K562 (cell line): ENCODE results near the gene TRPC3. TPM values are rescaled to one million over a fixed set of nuclear protein-coding genes. Genes with fewer than 3 reads are reported as not detected.
A peak's percentile ranks its signal among the peaks of the same experiment; 100 is the strongest.

Experiments
- GTF2F1 ChIP-seq: IDR thresholded peaks from 2 replicates; pipeline ENCODE4 v1.6.1; 2011; ENCODE audit warnings: low read depth, low read length, improper control_type of control experiment
- NFE2L1 ChIP-seq: fragments of 450-650 bp; IDR thresholded peaks from 2 replicates; pipeline ENCODE4 v1.6.1; 2016; ENCODE audit warnings: missing genetic modification characterization, low read depth, mild to moderate bottlenecking, missing compliant biosample characterization, moderate library complexity, borderline replicate concordance
- PPARD ChIP-seq: fragments of 250-450 bp; sonication (Bioruptor Pico); IDR thresholded peaks from 2 replicates; pipeline ENCODE4 v1.8.0; 2022; ENCODE audit warnings: inconsistent platforms, mild to moderate bottlenecking, moderate library complexity
- RHOXF2B ChIP-seq: fragments of 250-450 bp; sonication (Bioruptor Pico); conservative IDR thresholded peaks from 2 replicates; pipeline ENCODE4 v1.5.1; 2021
- ZNF282 ChIP-seq: sonication (generic); formaldehyde crosslinking; IDR thresholded peaks from 2 replicates; pipeline ENCODE4 v1.8.1; 2023; ENCODE audit warnings: missing genetic modification reagents
- ZNF316 ChIP-seq: fragments of 450-650 bp; IDR thresholded peaks from 2 replicates; pipeline ENCODE4 v1.6.1; 2016
- polyA plus RNA-seq, 8 experiments: library from polyadenylated mRNA; depleted of rRNA in 4 of 8; stranded (reverse) in 5 of 8; unstranded in 3 of 8; fragments of >200 nt; fragmentation: Nextera tagmentation in 2 of 8; fragmentation: Illumina TruSeq in 1 of 8; extraction: Ambion mirVana in 2 of 8; extraction: Trizol in 1 of 8; gene quantifications; 2 replicates each; pipeline versions ENCODE4 v1.2.1 to v1.2.3, GENCODE V29; 2011 to 2014; ENCODE audit warnings: inconsistent platforms in 1 of 8, missing spikeins in 1 of 8
- total RNA-seq, 7 experiments: library from RNA; depleted of rRNA in 6 of 7; stranded (reverse); fragments of >200 nt in 6 of 7; fragmentation: Illumina TruSeq in 2 of 7; extraction: Trizol in 2 of 7; gene quantifications; 2 replicates each; pipeline versions ENCODE4 v1.2.1 to v1.2.3, GENCODE V29; 2011 to 2021; ENCODE audit warnings: low replicate concordance in 1 of 7
- TF ChIP-seq, protein P1 (sequence below): sonication (generic); formaldehyde crosslinking; IDR thresholded peaks from 2 replicates; pipeline ENCODE4 v1.9.0; 2022; ENCODE audit warnings: mild to moderate bottlenecking, missing genetic modification reagents
- TF ChIP-seq, protein P2 (sequence below): fragments of 200-600 bp; sonication (generic); IDR thresholded peaks from one replicate; pipeline ENCODE4 v1.6.1; 2012; ENCODE audit warnings: mild to moderate bottlenecking, low read depth, low read length, inconsistent platforms
- TF ChIP-seq, protein P3 (sequence below): fragments of 200-400 bp; formaldehyde crosslinking; IDR thresholded peaks from 2 replicates; pipeline ENCODE4 v1.6.1; 2017; ENCODE audit warnings: mild to moderate bottlenecking, low read depth, low read length, moderate library complexity
- TF ChIP-seq, protein P4 (sequence below): fragments of 450-650 bp; IDR thresholded peaks from 2 replicates; pipeline ENCODE4 v1.6.1; 2016; ENCODE audit warnings: missing biosample characterization, missing genetic modification characterization

TRPC3 gene
- total and polyA plus RNA-seq, 9 of the 15 experiments (the other 6 are each of a cell fraction or from before 2014, with no cell fraction given) = 0.01 to 0.27 (median 0.11) TPM

- TF ChIP-seq ZNF282 (no peak), NFE2L1 (tag) (no peak), GTF2F1 (no peak), RHOXF2B (CRISPR knock-in tag) (no peak), PPARD (CRISPR knock-in tag) (no peak), ZNF316 (peak; percentile 26; the same call in 1 of the 2 replicates)
- TF ChIP-seq, protein P1, sequence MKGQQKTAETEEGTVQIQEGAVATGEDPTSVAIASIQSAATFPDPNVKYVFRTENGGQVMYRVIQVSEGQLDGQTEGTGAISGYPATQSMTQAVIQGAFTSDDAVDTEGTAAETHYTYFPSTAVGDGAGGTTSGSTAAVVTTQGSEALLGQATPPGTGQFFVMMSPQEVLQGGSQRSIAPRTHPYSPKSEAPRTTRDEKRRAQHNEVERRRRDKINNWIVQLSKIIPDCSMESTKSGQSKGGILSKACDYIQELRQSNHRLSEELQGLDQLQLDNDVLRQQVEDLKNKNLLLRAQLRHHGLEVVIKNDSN = no peak
- TF ChIP-seq, protein P2, sequence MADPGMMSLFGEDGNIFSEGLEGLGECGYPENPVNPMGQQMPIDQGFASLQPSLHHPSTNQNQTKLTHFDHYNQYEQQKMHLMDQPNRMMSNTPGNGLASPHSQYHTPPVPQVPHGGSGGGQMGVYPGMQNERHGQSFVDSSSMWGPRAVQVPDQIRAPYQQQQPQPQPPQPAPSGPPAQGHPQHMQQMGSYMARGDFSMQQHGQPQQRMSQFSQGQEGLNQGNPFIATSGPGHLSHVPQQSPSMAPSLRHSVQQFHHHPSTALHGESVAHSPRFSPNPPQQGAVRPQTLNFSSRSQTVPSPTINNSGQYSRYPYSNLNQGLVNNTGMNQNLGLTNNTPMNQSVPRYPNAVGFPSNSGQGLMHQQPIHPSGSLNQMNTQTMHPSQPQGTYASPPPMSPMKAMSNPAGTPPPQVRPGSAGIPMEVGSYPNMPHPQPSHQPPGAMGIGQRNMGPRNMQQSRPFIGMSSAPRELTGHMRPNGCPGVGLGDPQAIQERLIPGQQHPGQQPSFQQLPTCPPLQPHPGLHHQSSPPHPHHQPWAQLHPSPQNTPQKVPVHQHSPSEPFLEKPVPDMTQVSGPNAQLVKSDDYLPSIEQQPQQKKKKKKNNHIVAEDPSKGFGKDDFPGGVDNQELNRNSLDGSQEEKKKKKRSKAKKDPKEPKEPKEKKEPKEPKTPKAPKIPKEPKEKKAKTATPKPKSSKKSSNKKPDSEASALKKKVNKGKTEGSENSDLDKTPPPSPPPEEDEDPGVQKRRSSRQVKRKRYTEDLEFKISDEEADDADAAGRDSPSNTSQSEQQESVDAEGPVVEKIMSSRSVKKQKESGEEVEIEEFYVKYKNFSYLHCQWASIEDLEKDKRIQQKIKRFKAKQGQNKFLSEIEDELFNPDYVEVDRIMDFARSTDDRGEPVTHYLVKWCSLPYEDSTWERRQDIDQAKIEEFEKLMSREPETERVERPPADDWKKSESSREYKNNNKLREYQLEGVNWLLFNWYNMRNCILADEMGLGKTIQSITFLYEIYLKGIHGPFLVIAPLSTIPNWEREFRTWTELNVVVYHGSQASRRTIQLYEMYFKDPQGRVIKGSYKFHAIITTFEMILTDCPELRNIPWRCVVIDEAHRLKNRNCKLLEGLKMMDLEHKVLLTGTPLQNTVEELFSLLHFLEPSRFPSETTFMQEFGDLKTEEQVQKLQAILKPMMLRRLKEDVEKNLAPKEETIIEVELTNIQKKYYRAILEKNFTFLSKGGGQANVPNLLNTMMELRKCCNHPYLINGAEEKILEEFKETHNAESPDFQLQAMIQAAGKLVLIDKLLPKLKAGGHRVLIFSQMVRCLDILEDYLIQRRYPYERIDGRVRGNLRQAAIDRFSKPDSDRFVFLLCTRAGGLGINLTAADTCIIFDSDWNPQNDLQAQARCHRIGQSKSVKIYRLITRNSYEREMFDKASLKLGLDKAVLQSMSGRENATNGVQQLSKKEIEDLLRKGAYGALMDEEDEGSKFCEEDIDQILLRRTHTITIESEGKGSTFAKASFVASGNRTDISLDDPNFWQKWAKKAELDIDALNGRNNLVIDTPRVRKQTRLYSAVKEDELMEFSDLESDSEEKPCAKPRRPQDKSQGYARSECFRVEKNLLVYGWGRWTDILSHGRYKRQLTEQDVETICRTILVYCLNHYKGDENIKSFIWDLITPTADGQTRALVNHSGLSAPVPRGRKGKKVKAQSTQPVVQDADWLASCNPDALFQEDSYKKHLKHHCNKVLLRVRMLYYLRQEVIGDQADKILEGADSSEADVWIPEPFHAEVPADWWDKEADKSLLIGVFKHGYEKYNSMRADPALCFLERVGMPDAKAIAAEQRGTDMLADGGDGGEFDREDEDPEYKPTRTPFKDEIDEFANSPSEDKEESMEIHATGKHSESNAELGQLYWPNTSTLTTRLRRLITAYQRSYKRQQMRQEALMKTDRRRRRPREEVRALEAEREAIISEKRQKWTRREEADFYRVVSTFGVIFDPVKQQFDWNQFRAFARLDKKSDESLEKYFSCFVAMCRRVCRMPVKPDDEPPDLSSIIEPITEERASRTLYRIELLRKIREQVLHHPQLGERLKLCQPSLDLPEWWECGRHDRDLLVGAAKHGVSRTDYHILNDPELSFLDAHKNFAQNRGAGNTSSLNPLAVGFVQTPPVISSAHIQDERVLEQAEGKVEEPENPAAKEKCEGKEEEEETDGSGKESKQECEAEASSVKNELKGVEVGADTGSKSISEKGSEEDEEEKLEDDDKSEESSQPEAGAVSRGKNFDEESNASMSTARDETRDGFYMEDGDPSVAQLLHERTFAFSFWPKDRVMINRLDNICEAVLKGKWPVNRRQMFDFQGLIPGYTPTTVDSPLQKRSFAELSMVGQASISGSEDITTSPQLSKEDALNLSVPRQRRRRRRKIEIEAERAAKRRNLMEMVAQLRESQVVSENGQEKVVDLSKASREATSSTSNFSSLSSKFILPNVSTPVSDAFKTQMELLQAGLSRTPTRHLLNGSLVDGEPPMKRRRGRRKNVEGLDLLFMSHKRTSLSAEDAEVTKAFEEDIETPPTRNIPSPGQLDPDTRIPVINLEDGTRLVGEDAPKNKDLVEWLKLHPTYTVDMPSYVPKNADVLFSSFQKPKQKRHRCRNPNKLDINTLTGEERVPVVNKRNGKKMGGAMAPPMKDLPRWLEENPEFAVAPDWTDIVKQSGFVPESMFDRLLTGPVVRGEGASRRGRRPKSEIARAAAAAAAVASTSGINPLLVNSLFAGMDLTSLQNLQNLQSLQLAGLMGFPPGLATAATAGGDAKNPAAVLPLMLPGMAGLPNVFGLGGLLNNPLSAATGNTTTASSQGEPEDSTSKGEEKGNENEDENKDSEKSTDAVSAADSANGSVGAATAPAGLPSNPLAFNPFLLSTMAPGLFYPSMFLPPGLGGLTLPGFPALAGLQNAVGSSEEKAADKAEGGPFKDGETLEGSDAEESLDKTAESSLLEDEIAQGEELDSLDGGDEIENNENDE = no peak
- TF ChIP-seq, protein P3, sequence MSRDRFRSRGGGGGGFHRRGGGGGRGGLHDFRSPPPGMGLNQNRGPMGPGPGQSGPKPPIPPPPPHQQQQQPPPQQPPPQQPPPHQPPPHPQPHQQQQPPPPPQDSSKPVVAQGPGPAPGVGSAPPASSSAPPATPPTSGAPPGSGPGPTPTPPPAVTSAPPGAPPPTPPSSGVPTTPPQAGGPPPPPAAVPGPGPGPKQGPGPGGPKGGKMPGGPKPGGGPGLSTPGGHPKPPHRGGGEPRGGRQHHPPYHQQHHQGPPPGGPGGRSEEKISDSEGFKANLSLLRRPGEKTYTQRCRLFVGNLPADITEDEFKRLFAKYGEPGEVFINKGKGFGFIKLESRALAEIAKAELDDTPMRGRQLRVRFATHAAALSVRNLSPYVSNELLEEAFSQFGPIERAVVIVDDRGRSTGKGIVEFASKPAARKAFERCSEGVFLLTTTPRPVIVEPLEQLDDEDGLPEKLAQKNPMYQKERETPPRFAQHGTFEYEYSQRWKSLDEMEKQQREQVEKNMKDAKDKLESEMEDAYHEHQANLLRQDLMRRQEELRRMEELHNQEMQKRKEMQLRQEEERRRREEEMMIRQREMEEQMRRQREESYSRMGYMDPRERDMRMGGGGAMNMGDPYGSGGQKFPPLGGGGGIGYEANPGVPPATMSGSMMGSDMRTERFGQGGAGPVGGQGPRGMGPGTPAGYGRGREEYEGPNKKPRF = no peak
- TF ChIP-seq, protein P4, sequence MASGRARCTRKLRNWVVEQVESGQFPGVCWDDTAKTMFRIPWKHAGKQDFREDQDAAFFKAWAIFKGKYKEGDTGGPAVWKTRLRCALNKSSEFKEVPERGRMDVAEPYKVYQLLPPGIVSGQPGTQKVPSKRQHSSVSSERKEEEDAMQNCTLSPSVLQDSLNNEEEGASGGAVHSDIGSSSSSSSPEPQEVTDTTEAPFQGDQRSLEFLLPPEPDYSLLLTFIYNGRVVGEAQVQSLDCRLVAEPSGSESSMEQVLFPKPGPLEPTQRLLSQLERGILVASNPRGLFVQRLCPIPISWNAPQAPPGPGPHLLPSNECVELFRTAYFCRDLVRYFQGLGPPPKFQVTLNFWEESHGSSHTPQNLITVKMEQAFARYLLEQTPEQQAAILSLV (tag) = no peak
These were observed 81.7 kb downstream of the TRPC3 start, which contains the start of gene BBS7 (continued) for GRCh38 chr4:121869841-121870822.
